ENCODE results near the gene PDZD2.

PDZD2 gene

GRCh38 chr5:31866166-31866565 is 227.2 kb downstream of the PDZD2 start:
- H3K4me3 ChIP-seq (ENCODE audit: control insufficient read depth, low read depth, low read length), result no peak overlapping the region
- no peak for DNase-seq (ENCODE audit: low read depth)
- TF ChIP-seq CTCF (conservative IDR thresholded peaks at IDR 0.05; ENCODE audit: control insufficient read depth, insufficient read depth, low read depth, low read length), result no peak

GRCh38 chr5:31867219-31867618 is 228.3 kb downstream of the PDZD2 start:
- DNase-seq (ENCODE audit: low read depth), result no peak
- no peak for TF ChIP-seq CTCF (conservative IDR thresholded peaks at IDR 0.05; ENCODE audit: control insufficient read depth, insufficient read depth, low read depth, low read length)
- no peak overlapping the region for H3K4me3 ChIP-seq (ENCODE audit: control insufficient read depth, low read depth, low read length)

GRCh38 chr5:31880449-31880848 is 241.5 kb downstream of the PDZD2 start:
- TF ChIP-seq CTCF (conservative IDR thresholded peaks at IDR 0.05; ENCODE audit: control insufficient read depth, insufficient read depth, low read depth, low read length), result no peak
- no peak for DNase-seq (ENCODE audit: low read depth)
- no peak overlapping the region for H3K4me3 ChIP-seq (ENCODE audit: control insufficient read depth, low read depth, low read length)

GRCh38 chr5:31884896-31885295 is 246.0 kb downstream of the PDZD2 start:
- DNase-seq (ENCODE audit: low read depth), result no peak
- no peak for TF ChIP-seq CTCF (conservative IDR thresholded peaks at IDR 0.05; ENCODE audit: control insufficient read depth, insufficient read depth, low read depth, low read length)
- no peak overlapping the region for H3K4me3 ChIP-seq (ENCODE audit: control insufficient read depth, low read depth, low read length)

- no peak for TF ChIP-seq CTCF (conservative IDR thresholded peaks at IDR 0.05; ENCODE audit: control insufficient read depth, insufficient read depth, low read depth, low read length)
- H3K4me3 ChIP-seq (ENCODE audit: control insufficient read depth, low read depth, low read length), result no peak overlapping the region
- DNase-seq (ENCODE audit: low read depth), result no peak
Observed at GRCh38 chr5:31886206-31886605, 247.3 kb downstream of the PDZD2 start.

- no peak overlapping the region for H3K4me3 ChIP-seq (ENCODE audit: control insufficient read depth, low read depth, low read length)
- TF ChIP-seq CTCF (conservative IDR thresholded peaks at IDR 0.05; ENCODE audit: control insufficient read depth, insufficient read depth, low read depth, low read length), result no peak
- no peak for DNase-seq (ENCODE audit: low read depth)
Observed at GRCh38 chr5:31887556-31887955, 248.6 kb downstream of the PDZD2 start.

GRCh38 chr5:31888564-31888963 is 249.6 kb downstream of the PDZD2 start:
- no peak overlapping the region for H3K4me3 ChIP-seq (ENCODE audit: control insufficient read depth, low read depth, low read length)
- no peak for TF ChIP-seq CTCF (conservative IDR thresholded peaks at IDR 0.05; ENCODE audit: control insufficient read depth, insufficient read depth, low read depth, low read length)
- DNase-seq (ENCODE audit: low read depth), result no peak
